Activated naive CD4-positive, alpha-beta T cell treated with anti-CD3 and anti-CD28 coated beads, Interleukin-2, amount 50 U/mL, for 16 hours (primary cell): ENCODE results near the gene HEPN1.

Experiments used
- DNase-seq: peaks from one replicate; pipeline ENCODE4 v3.0.0-alpha.2; 2020

HEPN1 gene

DNA sequence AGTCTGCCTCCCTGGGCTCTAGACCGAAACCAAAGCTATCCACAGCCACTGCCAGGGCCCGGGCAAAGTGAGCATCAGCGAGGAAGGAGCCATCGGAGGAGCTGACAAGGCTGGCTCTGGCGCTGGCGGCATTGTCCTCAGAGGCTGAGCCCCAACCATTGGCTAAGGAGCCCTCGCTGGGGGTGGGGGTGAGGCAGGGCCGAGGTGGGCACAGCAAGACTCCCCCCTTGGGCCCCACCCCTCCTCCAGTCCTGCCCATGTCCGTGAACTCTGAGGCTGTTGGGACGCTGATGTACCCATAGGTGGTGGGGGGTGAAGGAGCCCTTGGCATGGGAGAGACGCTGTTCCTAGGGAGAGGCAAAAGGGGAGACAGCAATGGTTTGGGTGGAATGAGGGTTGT lies 32.6 kb upstream of the HEPN1 start:
- no peak for DNase-seq

DNA sequence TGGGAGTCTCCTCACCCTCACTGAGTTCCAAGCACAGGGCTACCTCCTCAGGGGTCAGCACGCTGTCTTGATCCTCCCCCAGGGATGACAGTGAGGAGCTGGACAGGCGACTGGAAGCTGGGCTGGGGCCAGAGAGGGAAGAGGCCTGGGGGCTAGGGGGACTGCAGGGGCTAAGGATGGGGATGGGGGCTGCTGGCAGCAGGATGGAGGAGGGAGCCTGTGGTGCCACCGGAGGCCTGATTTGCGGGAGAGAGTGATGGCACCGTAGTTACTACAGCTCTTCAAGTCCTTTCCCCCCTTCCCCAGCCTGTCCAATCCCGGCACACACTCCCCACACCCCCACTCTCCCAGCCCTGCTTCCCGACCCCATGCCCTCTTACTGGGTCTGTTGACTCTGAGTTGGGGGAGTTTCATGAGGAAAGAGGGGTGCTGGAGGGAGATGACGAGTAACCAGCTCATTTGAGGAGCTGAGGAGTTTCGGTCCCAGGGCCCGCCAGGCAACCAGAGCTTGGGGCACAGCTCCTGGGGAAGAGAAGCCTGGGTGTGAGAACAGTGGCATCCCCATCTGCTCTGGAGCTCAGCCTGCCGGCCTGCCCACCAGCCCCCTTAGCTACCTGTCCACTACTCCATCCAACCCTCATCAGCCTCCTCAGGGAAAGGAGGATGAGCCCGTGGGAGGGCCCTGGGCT lies 31.9 kb upstream of the HEPN1 start:
- DNase-seq = no peak

DNA sequence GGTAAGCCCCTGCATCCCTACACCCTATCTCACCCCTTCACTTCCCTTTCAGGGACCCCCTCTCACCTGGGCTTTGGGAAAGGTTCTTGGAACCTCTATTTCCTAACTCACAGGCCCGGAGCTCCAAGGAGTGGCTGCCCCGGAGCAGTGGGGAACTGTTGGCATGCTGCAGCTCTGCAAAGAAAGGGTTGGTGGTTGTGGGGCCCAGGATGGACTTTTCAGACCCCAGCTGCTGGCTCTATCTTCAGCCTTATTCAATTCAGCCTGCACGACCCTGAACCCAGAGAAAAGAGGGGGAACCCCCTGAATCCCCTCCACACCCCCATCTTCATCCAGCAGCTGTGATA lies 31.4 kb upstream of the HEPN1 start:
- DNase-seq = no peak

DNA sequence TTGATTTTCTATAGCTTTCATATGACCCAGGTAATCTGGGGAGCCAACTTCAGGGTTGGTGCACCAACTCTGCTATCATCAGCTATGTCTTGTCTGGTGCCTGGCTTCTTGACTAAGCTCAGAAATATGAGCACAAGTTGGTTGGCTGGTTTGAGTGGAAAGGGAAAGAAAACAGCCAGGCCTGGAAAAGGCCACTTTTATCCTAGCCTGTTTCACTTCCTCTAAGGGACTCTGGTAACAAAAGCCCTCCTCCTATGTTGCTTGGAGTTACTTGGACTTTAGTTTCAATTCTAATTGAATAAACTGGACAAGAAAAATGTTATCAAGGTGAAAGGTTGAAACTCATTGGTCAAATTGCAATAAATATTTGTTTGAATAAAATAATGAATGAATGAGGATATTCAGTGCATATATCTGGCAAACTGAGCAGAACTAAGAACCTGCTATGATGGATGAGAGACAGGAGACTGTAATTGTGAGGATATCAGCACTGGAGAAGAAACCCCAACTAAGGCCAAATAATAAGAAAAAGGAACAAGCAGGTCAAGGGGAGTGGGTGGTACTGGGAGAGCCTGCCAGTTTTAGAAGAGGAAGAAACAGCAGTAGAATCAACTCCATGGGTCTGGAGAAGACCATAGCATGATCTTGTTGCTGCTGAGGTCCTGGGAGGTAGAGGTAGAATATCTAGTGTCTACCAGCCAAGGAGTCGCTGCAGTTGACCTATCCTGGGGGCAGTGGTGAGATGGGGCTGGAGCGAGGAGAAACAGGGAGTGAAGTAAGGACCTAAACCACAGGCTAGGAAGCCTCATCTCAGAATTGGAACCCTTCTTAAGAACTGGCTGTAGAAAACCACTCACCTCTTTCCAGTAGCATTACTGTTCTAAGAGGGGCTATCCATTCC lies 29.6 kb upstream of the HEPN1 start:
- DNase-seq = no peak

DNA sequence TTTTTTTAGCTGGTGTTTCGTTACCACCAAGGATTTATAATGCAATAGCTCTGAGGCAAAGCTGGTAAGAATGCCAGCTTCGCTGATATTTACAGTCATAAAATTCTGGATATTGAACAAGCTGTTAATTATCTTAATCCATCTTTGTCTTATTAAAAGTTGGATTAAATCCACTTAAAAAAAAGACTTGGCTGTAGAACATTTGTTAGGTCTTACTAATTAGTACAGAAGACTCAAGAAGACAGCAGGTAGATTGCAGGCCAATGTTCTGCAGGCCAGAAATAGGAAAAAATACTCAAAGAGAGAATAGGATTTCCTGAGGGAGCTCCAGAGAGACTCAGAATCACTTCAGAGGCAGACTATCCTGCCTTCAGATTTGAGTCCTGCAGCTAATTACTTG lies 28.9 kb upstream of the HEPN1 start:
- no peak for DNase-seq

DNA sequence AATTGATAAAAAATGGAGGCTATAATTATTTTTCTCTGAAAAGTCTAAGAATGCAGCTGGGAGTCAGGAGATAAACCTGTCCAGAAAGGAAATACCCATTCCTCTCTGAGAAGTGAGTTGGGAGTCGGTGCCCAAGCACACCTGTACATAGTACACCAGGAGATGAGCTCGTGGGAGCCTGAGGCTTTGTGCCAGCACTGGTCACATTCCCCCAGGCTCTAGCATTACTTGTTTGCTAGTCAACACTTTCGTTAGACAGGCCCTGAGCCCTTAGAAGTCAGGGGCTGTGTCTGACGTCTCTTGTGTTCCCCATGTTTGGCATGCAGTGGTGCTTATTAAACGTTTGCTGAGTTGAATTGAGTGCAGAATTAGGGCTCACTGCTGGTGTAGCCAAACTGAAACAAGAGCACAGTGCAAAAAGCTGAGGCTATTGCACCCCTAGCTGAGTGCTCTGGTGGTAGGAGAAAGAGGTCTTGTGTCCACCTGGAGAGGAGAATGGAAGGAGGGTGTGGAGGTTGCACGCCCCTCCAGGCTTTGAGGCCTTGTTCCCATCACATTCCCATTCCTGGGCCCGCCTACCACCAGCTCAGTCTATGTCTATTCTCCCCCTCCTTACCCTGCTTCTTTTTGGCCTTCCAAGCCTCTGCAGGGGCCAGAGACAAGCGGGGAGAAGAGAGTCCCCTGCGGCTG lies 28.2 kb upstream of the HEPN1 start:
- DNase-seq = no peak

DNA sequence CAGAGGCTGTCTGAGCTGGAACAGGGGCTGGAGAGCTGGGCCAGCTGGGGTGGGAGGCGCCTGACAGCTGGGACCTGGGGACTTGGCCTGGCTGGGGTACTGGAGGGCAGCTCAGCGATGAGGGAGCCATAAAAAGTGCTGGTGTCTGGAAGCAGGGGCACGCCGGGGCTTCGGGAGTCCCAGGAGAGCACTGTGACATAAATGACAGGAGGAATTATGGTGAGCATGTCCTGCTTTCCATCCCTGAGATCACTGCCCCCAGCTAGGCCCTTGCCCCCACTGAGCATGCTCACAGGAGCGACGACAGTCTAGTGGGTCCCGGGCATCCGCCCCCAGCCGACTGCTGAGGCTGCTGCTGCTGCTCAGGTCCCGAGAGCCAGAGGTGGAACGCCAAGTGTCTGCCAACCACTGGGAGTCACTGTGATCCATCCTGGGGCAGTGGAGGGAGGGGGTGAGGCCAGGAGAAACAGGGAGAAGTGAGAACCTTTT lies 27.6 kb upstream of the HEPN1 start:
- no peak for DNase-seq

DNA sequence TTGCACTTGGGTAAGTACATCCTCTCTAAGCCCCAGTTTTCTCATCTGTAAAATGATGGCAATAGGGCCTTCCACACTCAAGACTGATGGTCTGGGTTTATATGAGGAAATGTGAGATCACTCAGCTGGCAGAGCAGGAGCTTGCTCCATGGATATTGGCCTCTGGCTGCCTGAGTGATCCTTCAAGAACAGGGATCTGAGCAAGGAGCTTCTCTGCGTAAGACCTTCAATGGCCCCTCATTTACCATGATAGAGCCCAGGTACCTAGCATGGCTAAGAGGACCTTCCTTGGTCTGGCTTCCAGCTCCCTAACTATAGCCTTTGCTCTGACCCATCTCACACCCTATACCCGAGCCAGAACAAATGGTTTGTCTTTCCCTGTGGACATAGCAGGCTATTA lies 26.9 kb upstream of the HEPN1 start:
- no peak for DNase-seq

DNA sequence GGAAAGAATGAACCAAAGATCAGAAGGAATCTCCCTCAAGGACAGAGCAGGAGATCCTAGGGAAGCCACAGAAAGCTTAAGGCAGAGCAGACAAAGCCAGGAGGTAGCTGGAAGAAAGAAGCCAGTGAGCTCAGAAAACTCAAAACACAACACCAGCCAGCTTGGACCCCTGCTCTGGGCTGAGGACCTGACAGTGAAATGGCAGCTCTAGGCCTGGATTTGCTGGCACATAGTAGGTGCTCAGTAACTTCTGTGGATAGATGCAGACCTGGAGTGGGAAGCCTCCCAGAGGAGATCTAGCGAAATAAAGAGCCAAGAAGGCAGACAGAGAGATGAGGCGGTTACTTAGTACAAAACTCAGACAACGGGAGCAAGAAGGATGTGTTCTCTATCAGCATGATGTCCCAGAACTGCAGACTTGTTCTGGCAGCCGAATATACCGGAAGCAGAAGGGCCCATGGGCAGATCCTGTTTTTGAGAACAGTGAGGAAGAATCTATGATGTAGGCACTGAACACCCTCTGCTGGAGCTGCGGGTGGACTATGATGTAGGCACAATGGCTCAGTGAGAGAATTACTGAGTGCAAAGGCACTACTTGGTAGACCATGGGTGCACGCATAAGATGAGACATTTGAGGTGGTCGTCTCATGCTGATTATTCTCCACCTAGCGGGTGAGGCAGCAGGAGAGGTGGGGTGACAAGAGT lies 26.1 kb upstream of the HEPN1 start:
- DNase-seq = no peak

DNA sequence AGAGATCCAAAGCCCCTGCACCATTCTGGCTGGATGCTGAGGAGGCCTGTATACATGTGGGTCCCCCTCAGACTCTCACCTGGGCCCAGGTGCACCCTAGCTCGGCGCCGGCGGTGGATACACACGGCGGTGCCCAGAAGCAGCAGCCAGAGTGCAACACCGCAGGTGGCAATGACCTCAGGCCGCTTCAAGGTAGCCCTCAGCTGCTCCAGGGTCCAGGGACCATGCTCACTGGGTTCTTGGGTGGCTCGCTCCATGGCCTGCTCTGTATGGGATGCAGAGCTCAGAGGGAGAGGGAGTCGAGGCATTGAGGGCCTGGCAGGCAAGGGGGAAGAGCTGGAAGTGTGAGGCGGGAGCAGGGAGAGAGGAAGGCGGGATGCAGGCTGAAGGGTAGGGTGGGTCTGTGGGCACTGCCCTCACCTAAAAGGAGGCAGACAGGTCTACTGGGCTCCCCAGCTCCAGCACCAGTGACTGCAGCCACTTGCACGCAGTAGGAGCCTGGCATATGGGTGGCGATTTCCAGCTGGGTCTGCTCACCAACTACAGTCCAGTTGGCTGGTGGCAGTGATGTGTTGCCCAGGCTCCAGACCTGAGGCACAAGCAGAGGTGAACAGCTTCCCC lies 25.2 kb upstream of the HEPN1 start:
- no peak for DNase-seq

DNA sequence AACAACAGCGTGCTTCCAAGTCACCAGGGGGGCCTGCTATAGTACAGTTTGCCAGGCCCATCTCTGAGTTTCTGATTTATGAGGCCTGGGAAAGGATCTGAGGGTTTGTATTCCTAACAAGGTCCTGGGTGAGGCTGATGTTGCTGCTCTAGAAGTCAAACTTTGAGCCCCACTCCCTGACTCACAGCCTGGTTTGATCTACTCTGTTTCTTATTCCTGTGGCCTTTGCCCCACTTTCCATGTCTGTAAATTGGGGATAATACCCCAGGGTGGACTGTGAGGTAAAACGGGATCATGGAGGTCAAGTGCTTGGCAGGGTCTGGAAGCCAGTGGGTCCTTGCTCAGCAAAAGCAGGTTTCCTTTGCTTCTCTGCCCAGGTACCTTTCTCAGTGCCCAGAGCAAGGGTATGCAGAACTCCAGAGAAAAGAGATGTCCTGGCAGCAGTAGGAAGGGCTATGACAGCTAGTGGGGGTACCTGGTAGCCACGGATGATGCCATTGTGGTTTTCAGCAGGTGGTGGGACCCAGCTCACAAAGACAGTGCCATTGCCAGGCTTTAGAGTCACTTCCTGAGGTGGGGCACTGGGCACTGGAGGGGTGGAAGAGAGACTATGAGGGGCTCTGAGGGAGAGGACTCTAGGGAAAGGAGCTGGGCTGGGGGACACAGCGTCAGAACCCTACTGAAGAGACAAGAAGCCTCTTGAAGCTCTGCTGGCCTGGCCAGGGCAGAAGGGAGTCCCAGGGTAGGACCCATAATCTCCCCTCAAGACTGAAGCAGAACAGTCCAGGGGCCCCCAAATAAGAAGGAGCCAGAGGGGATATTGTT lies 24.2 kb upstream of the HEPN1 start:
- DNase-seq = no peak

DNA sequence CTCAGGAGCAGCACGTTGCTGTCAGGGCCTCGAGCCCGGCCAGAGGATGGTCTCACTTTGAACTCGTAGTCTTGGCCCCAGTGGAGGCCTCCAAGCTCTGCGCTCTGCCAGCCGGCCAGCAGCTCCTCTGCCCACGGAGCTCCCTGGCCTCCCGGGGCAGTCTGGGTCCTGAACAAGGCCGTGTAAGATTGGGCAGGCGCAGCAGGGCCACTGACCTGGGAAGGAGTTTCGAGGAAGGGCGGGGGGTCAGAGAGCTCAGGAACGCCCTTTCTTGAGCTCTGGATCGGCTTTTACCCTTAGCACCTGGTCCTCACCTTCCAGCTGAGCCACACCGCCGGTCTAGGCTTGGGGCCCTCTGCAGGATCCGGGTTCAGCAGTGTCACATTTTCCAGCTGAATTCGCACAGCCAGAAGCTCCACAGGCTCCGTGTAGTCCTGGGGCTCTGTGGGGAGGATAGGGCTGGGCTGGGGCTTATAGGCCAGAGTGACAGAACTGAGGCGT lies 23.5 kb upstream of the HEPN1 start:
- DNase-seq = no peak

DNA sequence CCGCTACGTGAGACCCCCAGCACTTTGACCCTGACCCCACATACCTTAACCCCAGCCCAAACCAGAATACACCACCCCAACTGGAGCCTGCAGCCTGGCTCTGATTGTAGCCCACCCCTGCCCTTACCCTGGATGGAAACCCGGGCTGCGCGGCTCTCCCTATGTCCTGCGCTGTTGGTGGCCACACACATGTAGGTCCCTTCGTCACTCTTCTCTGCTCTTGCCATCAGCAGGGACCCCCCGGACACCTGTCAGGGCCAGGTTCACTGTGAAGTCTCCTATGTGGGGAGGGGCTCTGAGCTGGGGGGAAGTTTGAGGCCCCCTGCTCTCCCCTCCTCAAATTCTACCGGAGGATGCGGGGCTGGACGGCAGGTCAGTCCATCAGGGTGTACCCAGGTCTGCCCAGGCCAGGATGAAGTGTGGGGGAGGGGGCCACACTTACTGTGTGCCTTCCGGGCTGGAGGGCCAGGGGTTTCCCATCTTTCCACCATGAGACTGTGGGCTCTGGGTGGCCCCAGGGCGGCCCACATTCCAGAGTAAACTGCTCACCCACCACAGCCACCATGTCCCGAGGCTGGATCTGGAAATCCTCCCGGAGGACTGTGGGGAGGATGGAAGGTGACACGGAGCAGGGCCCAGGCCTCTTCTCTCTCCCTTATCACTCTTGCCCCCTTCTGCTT lies 22.8 kb upstream of the HEPN1 start:
- DNase-seq = no peak

DNA sequence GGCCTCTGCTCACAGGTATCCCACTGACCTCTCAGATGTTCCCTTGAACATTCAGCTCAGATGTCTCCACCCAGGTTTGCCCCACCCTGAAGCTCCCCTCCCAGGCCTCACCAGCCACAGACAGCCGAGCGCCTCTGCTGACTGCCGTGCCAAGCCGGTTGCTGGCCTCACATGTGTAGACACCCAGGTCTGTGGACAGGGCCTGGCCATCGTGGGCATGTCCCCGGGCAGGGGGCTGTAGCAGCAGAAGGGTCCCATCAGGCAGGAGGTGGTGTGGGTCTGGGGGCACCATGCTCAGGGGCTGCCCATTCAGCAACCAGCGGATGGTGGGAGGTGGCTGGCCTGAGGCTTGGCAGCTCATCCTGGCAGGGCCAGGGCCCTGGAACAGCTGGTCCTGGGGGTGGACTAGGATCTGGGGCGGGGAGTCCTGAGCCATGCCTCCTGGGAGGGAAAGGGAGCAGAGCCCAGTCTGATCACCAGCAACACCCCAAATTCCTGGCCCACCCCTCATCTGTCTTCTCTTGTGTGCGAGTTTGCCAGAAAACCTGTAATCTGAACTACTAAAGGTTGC lies 22.1 kb upstream of the HEPN1 start:
- no peak for DNase-seq

DNA sequence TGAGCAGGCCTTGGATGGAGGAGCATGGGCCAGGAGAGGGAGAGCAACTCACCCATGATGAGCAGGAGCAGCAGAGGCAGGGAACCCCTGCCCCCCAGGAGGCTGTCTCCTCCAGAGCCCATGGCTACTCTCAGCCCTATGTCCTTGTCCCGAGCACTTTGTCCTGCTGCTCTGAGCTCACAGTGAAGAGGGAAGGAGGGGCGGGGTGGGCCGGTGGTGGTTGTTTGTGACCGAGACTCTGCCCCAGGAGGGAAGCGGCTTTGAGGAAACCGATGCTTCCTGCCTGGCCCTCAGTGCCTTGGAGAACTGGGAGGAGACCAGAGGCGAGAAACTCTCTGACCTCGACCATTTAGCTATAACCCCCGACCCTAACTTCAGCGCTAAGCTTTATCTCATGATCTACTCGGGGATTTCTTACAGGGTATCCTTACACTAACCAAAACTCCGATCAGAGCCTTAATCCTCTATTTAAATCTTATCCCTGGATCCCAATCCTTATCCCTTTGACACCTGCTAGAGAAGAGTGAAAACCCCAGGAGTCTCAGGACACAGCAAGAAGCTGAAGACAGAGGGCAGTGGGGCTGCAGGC lies 21.3 kb upstream of the HEPN1 start, which contains the start of gene ROBO4:
Gene ROBO4 (minus strand): TSS at position 192 of the 589 bp plus-strand sequence. CDS start 70 bp downstream, at position 122.
- DNase-seq = no peak

DNA sequence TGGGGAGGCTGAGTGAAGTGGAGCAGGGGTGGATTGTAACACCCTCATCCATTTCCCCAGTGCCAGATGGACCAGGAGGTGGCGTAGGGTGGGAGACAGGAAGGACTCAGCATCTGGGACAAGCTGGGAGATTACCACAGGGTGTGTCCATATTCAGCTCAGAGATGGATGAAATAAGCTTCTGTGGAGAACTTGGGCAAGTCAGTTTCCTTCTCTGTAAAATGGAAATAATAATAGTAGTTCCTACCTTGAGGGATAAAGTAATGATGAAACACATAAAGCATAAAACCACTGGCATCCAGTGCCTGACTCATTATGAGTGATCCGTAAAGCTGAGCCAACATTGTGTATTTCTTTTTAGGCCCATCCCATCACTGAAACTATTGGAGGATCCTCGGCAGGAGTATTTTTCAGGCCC lies 20.8 kb upstream of the HEPN1 start:
- no peak for DNase-seq

DNA sequence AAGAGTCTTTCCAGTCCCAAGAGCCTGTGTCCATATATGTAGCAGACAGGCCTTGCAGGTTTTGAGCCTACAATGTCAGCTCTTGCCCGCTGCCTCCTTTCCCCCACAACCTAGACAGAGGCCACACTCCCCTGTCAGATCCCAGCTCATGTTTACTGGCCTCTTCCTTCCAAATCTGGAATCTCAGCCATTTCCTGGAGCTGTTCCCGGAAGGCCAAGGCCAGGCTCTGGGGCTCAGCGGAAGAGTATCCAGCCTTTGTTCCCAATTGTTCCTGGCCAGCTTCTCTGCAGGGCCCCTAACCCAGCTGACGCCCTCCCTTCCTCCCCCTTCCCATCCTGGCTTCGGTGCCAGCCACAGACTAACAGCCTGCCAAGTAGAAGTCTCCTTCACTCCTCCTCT lies 20.3 kb upstream of the HEPN1 start:
- DNase-seq = no peak

DNA sequence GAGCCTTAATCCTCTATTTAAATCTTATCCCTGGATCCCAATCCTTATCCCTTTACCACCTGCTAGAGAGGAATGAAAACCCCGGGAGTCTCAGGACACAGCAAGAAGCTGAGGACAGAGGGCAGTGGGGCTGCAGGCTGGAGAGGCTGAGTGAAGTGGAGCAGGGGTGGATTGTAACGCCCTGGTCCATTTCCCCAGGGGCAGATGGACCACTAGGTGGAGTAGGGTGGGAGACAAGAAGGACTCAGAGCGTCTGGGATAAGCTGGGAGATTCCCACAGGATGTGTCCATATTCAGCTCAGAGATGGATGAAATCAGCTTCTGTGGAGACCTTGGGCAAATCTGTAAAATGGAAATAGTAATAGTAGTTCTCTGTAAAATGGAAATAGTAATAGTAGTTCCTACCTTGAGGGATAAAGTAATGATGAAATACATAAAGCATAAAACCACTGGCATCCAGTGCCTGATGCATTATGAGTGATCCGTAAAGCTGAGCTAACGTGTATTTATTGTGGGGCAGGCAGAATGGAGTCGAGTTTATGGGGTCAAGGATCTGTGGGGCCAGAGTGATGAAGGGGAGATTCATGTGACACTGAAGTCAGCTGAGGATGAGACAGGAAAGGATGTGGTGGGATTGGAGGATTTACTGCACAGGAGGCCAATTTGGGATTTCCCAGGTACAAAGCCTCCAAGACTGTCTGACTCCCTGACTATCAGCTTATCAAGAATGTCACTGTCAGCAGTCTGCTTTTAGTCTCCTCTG lies 19.5 kb upstream of the HEPN1 start:
- no peak for DNase-seq

DNA sequence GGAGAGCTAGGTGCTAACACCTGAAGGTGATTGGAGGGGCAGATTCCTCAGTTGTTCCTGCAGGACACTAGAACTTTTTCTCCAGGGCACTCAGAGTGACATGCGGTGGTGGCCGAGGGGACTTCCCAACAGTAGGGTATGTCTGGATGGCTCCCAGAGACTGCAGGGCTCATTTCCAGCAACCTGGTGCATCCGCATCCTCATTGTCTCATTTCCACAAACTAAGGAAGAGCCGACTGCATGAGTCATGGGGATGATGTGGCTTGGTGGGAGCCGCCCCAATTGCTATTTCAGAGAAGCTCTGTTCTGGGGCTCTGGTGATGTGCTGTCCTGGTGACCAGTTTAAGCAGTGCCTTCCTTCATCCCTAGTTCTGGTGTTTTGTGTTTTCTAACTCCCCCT lies 18.6 kb upstream of the HEPN1 start:
- no peak for DNase-seq
